NT2/D1 (cell line): ENCODE data around the gene GRIN1.

Source experiments
- DNase-seq: peaks from one replicate; pipeline ENCODE4 v3.0.0-alpha.2; 2011; ENCODE audit warnings: low read depth, low spot score
- H3K27me3 ChIP-seq: 2 replicates; pipeline ENCODE4 v1.6.0; 2011; ENCODE audit warnings: mild to moderate bottlenecking; ENCODE audit not compliant: insufficient read length, insufficient read depth
- H3K36me3 ChIP-seq: 2 replicates; pipeline ENCODE4 v1.6.1; 2011; ENCODE audit warnings: mild to moderate bottlenecking, low read length, mixed read lengths; ENCODE audit not compliant: insufficient read depth, insufficient read length
- H3K4me1 ChIP-seq: 2 replicates; pipeline ENCODE4 v1.5.1; 2011; ENCODE audit not compliant: insufficient read depth, insufficient read length
- H3K4me3 ChIP-seq: 2 replicates; pipeline ENCODE4 v1.5.1; 2011; ENCODE audit warnings: low read depth; ENCODE audit not compliant: insufficient read length
- H3K9ac ChIP-seq: 2 replicates; pipeline ENCODE4 v1.6.0; 2011; ENCODE audit warnings: low read depth; ENCODE audit not compliant: insufficient read length
- H3K9me3 ChIP-seq: 2 replicates; pipeline ENCODE4 v1.5.1; 2011; ENCODE audit warnings: mild to moderate bottlenecking, low read length; ENCODE audit not compliant: insufficient read depth
- SUZ12 ChIP-seq: IDR thresholded peaks from 2 replicates; pipeline ENCODE4 v1.6.1; 2011; ENCODE audit not compliant: insufficient read length, insufficient read depth; ENCODE audit errors: extremely low read depth
- YY1 ChIP-seq: IDR thresholded peaks from 2 replicates; pipeline ENCODE4 v1.6.1; 2011; ENCODE audit not compliant: insufficient read length, insufficient read depth
- ZNF274 ChIP-seq: IDR thresholded peaks from 2 replicates; pipeline ENCODE4 v1.6.1; 2011; ENCODE audit warnings: mild to moderate bottlenecking, low read depth, low read length

The GRIN1 gene

GRCh38 chr9:137174722-137175293, 35.9 kb downstream of the GRIN1 start:
- H3K4me1 ChIP-seq: peaks cover 17% of the 10 kb centered on the region
- TF ChIP-seq SUZ12: no peak
- no peak for TF ChIP-seq ZNF274
- no peak for TF ChIP-seq YY1
- no peak overlapping the region for H3K4me3 ChIP-seq
- no peaks in the 10 kb centered on the region for H3K9me3 ChIP-seq
- peaks cover 37% of the 10 kb centered on the region for H3K36me3 ChIP-seq
- H3K27me3 ChIP-seq: peaks cover 21% of the 10 kb centered on the region
- H3K9ac ChIP-seq: no peak overlapping the region
- no peak for DNase-seq

- Histone ChIP-seq H3K4me3 (no peak overlapping the region), H3K9me3 (no peaks in the 10 kb centered on the region), H3K27me3 (peaks cover 15% of the 10 kb centered on the region), H3K36me3 (peaks cover 44% of the 10 kb centered on the region), H3K4me1 (peaks cover 12% of the 10 kb centered on the region), H3K9ac (no peak overlapping the region)
- TF ChIP-seq SUZ12 (no peak), YY1 (no peak), ZNF274 (no peak)
- no peak for DNase-seq
Observed at GRCh38 chr9:137175345-137175961, 36.5 kb downstream of the GRIN1 start.

GRCh38 chr9:137176302-137177182, 37.6 kb downstream of the GRIN1 start:
- Histone ChIP-seq H3K27me3 (peaks cover 5% of the 10 kb centered on the region), H3K9ac (no peak overlapping the region), H3K9me3 (no peaks in the 10 kb centered on the region), H3K4me1 (peaks cover 5% of the 10 kb centered on the region), H3K36me3 (peaks cover 55% of the 10 kb centered on the region), H3K4me3 (no peak overlapping the region)
- DNase-seq: no peak
- TF ChIP-seq SUZ12 (no peak), YY1 (no peak), ZNF274 (no peak)

GRCh38 chr9:137178201-137178938, 39.4 kb downstream of the GRIN1 start:
- H3K9me3 ChIP-seq: no peaks in the 10 kb centered on the region
- TF ChIP-seq SUZ12: no peak
- no peak for TF ChIP-seq YY1
- no peak for TF ChIP-seq ZNF274
- DNase-seq: no peak
- H3K4me1 ChIP-seq: peaks cover 5% of the 10 kb centered on the region
- H3K27me3 ChIP-seq: no peaks in the 10 kb centered on the region
- peaks cover 69% of the 10 kb centered on the region for H3K36me3 ChIP-seq
- no peak overlapping the region for H3K4me3 ChIP-seq
- no peak overlapping the region for H3K9ac ChIP-seq

- TF ChIP-seq ZNF274: no peak
- no peak overlapping the region for H3K9ac ChIP-seq
- no peaks in the 10 kb centered on the region for H3K27me3 ChIP-seq
- no peak for DNase-seq
- peaks cover 74% of the 10 kb centered on the region for H3K36me3 ChIP-seq
- peaks cover 5% of the 10 kb centered on the region for H3K4me1 ChIP-seq
- no peaks in the 10 kb centered on the region for H3K9me3 ChIP-seq
- H3K4me3 ChIP-seq: no peak overlapping the region
Observed at GRCh38 chr9:137178939-137179630, 40.1 kb downstream of the GRIN1 start.

GRCh38 chr9:137179761-137180160, 40.8 kb downstream of the GRIN1 start:
- Histone ChIP-seq H3K9me3 (no peaks in the 10 kb centered on the region), H3K9ac (no peak overlapping the region), H3K27me3 (no peaks in the 10 kb centered on the region), H3K4me3 (no peak overlapping the region), H3K36me3 (peaks cover 76% of the 10 kb centered on the region), H3K4me1 (peaks cover 5% of the 10 kb centered on the region)
- no peak for DNase-seq
- no peak for TF ChIP-seq ZNF274
- no peak for TF ChIP-seq SUZ12
- TF ChIP-seq YY1: no peak
